Measurements from ENCODE around the gene HIBCH.
"Not testable (repeated sequence)": the region's sequence is repeated elsewhere in the genome, so short reads cannot be mapped to it uniquely, and the experiment has no call there.

The HIBCH gene

GRCh38 chr2:190235551-190236075 is 84.0 kb downstream of the HIBCH start:
- no peak for DNase-seq (ENCODE audit: low spot score)

GRCh38 chr2:190235101-190235500 is 84.5 kb downstream of the HIBCH start:
- no peak for DNase-seq (ENCODE audit: low spot score)

GRCh38 chr2:190223989-190224388 is 95.6 kb downstream of the HIBCH start:
- not testable (repeated sequence) for DNase-seq (ENCODE audit: low spot score)

GRCh38 chr2:190222745-190223144 is 96.9 kb downstream of the HIBCH start:
- not testable (repeated sequence) for DNase-seq (ENCODE audit: low spot score)

GRCh38 chr2:190221429-190221828 is 98.2 kb downstream of the HIBCH start:
- no peak for DNase-seq (ENCODE audit: low spot score)

GRCh38 chr2:190219186-190219585 is 100.4 kb downstream of the HIBCH start:
- DNase-seq (ENCODE audit: low spot score) = no peak

GRCh38 chr2:190217616-190218015 is 102.0 kb downstream of the HIBCH start:
- no peak for DNase-seq (ENCODE audit: low spot score)

- DNase-seq (ENCODE audit: low spot score) = no peak
Measured at GRCh38 chr2:190216829-190217228, 102.8 kb downstream of the HIBCH start.

GRCh38 chr2:190215620-190216019 is 104.0 kb downstream of the HIBCH start:
- no peak for DNase-seq (ENCODE audit: low spot score)

- DNase-seq (ENCODE audit: low spot score) = no peak
Measured at GRCh38 chr2:190214426-190215194, 105.0 kb downstream of the HIBCH start.

- no peak for DNase-seq (ENCODE audit: low spot score)
Measured at GRCh38 chr2:190213441-190214335, 105.9 kb downstream of the HIBCH start.

GRCh38 chr2:190210471-190210870 is 109.2 kb downstream of the HIBCH start:
- DNase-seq (ENCODE audit: low spot score) = no peak

GRCh38 chr2:190209559-190209958 is 110.1 kb downstream of the HIBCH start:
- DNase-seq (ENCODE audit: low spot score) = no peak

- no peak for DNase-seq (ENCODE audit: low spot score)
Measured at GRCh38 chr2:190207930-190208329, 111.7 kb downstream of the HIBCH start.

GRCh38 chr2:190205657-190206056 is 114.0 kb downstream of the HIBCH start:
- no peak for DNase-seq (ENCODE audit: low spot score)

- DNase-seq (ENCODE audit: low spot score) = no peak
Measured at GRCh38 chr2:190202604-190203003, 117.0 kb downstream of the HIBCH start.

- no peak for DNase-seq (ENCODE audit: low spot score)
Measured at GRCh38 chr2:190202018-190202417, 117.6 kb downstream of the HIBCH start.

- DNase-seq (ENCODE audit: low spot score) = no peak
Measured at GRCh38 chr2:190200603-190201002, 119.0 kb downstream of the HIBCH start.

GRCh38 chr2:190199530-190199929 is 120.1 kb downstream of the HIBCH start:
- DNase-seq (ENCODE audit: low spot score) = no peak

- DNase-seq (ENCODE audit: low spot score) = no peak
Measured at GRCh38 chr2:190199109-190199508, 120.5 kb downstream of the HIBCH start.

- DNase-seq (ENCODE audit: low spot score) = no peak
Measured at GRCh38 chr2:190197143-190197720, 122.4 kb downstream of the HIBCH start.

GRCh38 chr2:190190507-190191162 is 129.0 kb downstream of the HIBCH start:
- DNase-seq (ENCODE audit: low spot score) = no peak
